CD4-positive, CD25-positive, alpha-beta regulatory T cell (primary cell): ENCODE results near the gene GSDMA. TPM values are rescaled to one million over a fixed set of nuclear protein-coding genes. Genes with fewer than 3 reads are reported as not detected.

Experiments used
- ATAC-seq, 2 donors: fragments of 150-1000 bp; cut with Tn5 transposase; one replicate each; pipeline ENCODE4 v1.10.0; 2021; ENCODE audit warnings: low read depth in 2 of 2, moderate number of reproducible peaks in 2 of 2, moderate library complexity in 1 of 2
- DNase-seq, 3 donors: peaks; one replicate each; pipeline versions ENCODE4 v3.0.0 to v3.0.0-alpha.2; 2012 to 2022; ENCODE audit warnings: mixed read lengths in 1 of 3
- H3K27ac ChIP-seq: one replicate; pipeline ENCODE4 v1.7.0; 2013; ENCODE audit warnings: mild to moderate bottlenecking, low read length; ENCODE audit not compliant: insufficient read depth, poor library complexity, severe bottlenecking
- H3K27me3 ChIP-seq: one replicate; pipeline ENCODE4 v1.7.0; 2013; ENCODE audit warnings: low read length; ENCODE audit not compliant: control insufficient read depth, insufficient read depth
- H3K36me3 ChIP-seq: one replicate; pipeline ENCODE4 v1.7.0; 2013; ENCODE audit warnings: mild to moderate bottlenecking, low read length, moderate library complexity; ENCODE audit not compliant: control insufficient read depth, insufficient read depth
- H3K4me1 ChIP-seq: 2 replicates; pipeline ENCODE4 v1.7.0; 2013; ENCODE audit warnings: mild to moderate bottlenecking, low read length; ENCODE audit not compliant: insufficient read depth, control insufficient read depth, poor library complexity, severe bottlenecking
- H3K4me3 ChIP-seq: one replicate; pipeline ENCODE4 v1.7.0; 2013; ENCODE audit warnings: low read depth, mild to moderate bottlenecking, low read length, moderate library complexity
- H3K9me3 ChIP-seq, 2 experiments: 1 replicate in 1 of 2; 2 replicates in 1 of 2; pipeline ENCODE4 v1.7.0; 2013; ENCODE audit warnings: low read length in 2 of 2, mild to moderate bottlenecking in 1 of 2, moderate library complexity in 1 of 2; ENCODE audit not compliant: control insufficient read depth in 2 of 2
- H3K27ac Mint-ChIP-seq, 3 donors: one replicate each; pipeline ENCODE4 v1.8.0; 2020 to 2022; ENCODE audit warnings: mild to moderate bottlenecking in 3 of 3, mixed read lengths in 3 of 3, moderate library complexity in 2 of 3
- H3K27me3 Mint-ChIP-seq: one replicate; pipeline ENCODE4 v1.8.0; 2022; ENCODE audit warnings: mild to moderate bottlenecking, mixed read lengths
- H3K36me3 Mint-ChIP-seq: one replicate; pipeline ENCODE4 v1.8.0; 2020; ENCODE audit warnings: mixed read lengths
- H3K4me1 Mint-ChIP-seq, 4 donors: one replicate each; pipeline ENCODE4 v1.8.0; 2020 to 2022; ENCODE audit warnings: mixed read lengths in 4 of 4, mild to moderate bottlenecking in 1 of 4
- H3K4me3 Mint-ChIP-seq, 4 donors: one replicate each; pipeline ENCODE4 v1.8.0; 2020 to 2022; ENCODE audit warnings: mild to moderate bottlenecking in 4 of 4, mixed read lengths in 4 of 4, moderate library complexity in 3 of 4
- H3K9me3 Mint-ChIP-seq, 7 donors: one replicate each; pipeline ENCODE4 v1.8.0; 2020 to 2022; ENCODE audit warnings: mixed read lengths in 7 of 7, mild to moderate bottlenecking in 3 of 7, moderate library complexity in 2 of 7
- polyA plus RNA-seq, 4 donors: library from polyadenylated mRNA; unstranded; fragments of 300-500 nt; fragmentation: Illumina TruSeq; gene quantifications; one replicate each; pipeline ENCODE4 v1.2.3, GENCODE V29; 2021
- total RNA-seq: library from RNA; stranded (reverse); gene quantifications from one replicate; pipeline ENCODE4 v1.2.3, GENCODE V29; 2022

GSDMA gene
- total and polyA plus RNA-seq, 5 donors from 2014 or later: 1.1 to 2.8 (median 2.1) TPM

DNA sequence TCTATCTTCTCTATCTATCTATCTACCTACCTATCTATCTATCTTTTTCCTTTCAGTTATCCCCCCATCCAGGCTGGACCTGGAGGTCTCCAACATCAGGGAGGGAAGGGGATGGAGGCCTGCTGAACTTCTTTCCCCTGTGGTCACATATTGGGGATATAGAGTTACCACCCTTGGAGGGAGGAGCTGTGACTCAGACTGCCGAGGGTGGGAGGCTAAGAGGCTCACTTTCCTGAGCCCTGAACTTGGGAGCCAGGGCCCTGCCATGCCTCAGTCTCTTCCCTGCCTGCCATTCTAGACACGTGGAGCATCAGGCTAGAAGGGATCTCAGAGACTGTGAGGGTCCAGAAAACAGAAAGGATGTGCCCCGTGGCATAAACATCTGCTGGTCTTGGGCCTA, 26.9 kb upstream of the GSDMA start:
- no peak for DNase-seq
- Histone ChIP-seq H3K36me3 (no peaks in the 10 kb centered on the region), H3K4me3 (no peak overlapping the region), H3K27me3 (no peaks in the 10 kb centered on the region), H3K27ac (no peak overlapping the region), H3K4me1 (peaks cover 2% of the 10 kb centered on the region), H3K9me3 (no peaks in the 10 kb centered on the region)
- no peaks in the 10 kb centered on the region for H3K36me3 Mint-ChIP-seq
- no peak for ATAC-seq
- H3K27ac Mint-ChIP-seq: no peak overlapping the region
- no peaks in the 10 kb centered on the region for H3K27me3 Mint-ChIP-seq
- no peak overlapping the region for H3K4me3 Mint-ChIP-seq
- H3K4me1 Mint-ChIP-seq: peaks cover 0 to 13% (median 8%) of the 10 kb centered on the region in 4 donors
- no peaks in the 10 kb centered on the region for H3K9me3 Mint-ChIP-seq

DNA sequence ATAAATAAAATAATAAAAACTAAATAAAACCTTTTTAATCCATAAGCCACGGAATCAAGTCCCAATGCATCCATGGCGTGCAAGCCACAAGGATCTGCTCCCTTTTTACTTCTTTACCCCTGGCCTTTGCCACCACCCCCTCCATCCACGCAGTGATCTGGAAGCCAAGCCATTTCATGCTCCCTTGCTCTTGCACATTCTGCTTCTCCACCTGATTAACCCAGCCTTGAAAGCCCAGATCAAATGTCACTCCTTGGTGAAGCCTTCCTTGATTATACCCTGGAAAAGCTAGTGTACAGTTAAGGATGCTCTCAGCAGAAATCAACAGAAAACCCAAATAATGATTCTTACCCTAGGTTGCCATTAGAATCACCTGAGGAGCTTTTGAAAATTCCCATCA, 25.4 kb upstream of the GSDMA start:
- no peak overlapping the region for H3K27ac Mint-ChIP-seq
- Histone ChIP-seq H3K27ac (no peak overlapping the region), H3K9me3 (no peaks in the 10 kb centered on the region), H3K4me1 (peaks cover 2% of the 10 kb centered on the region), H3K27me3 (no peaks in the 10 kb centered on the region), H3K36me3 (no peaks in the 10 kb centered on the region), H3K4me3 (no peak overlapping the region)
- no peaks in the 10 kb centered on the region for H3K36me3 Mint-ChIP-seq
- no peaks in the 10 kb centered on the region for H3K9me3 Mint-ChIP-seq
- no peak overlapping the region for H3K4me3 Mint-ChIP-seq
- no peak for ATAC-seq
- H3K4me1 Mint-ChIP-seq: peaks cover 0 to 19% (median 12%) of the 10 kb centered on the region in 4 donors
- H3K27me3 Mint-ChIP-seq: no peaks in the 10 kb centered on the region
- no peak for DNase-seq

DNA sequence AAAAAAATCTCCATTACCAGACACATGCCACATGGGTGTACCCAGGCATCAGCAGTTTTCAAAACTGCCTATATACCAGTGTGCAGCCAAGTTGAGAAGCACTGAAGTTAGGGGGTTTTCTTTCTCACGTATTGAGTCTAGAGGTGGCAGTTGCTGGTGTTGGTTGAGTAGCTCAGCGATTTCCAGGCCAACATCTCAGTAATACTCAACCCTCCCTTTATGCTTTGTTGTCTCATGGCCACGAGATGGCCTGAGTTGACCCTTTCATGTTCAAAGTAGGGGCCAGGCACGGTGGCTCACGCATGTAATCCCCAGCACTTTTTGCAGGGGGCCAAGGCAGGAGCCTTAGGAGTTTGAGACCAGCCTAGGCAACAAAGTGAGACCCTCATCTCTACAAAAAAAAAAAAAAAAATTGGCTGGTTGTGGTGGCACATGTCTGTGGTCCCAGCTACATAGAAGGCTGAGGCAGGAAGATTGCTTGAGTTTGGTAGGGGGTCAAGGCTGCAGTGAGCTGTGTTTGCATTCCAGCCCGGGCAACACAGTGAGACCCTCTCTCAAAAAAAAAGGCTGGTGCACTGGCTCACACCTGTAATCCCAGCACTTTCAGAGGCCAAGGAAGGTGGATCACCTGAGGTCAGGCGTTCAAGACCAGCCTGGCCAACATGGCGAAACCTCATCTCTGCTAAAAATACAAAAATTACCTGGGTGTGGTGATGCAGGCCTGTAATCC, 24.5 kb upstream of the GSDMA start:
- Histone ChIP-seq H3K9me3 (no peaks in the 10 kb centered on the region), H3K27ac (no peak overlapping the region), H3K4me1 (peaks cover 2% of the 10 kb centered on the region), H3K27me3 (no peaks in the 10 kb centered on the region), H3K4me3 (no peak overlapping the region), H3K36me3 (no peaks in the 10 kb centered on the region)
- H3K4me1 Mint-ChIP-seq: peaks cover 0 to 19% (median 12%) of the 10 kb centered on the region in 4 donors
- no peaks in the 10 kb centered on the region for H3K36me3 Mint-ChIP-seq
- no peak overlapping the region for H3K4me3 Mint-ChIP-seq
- H3K9me3 Mint-ChIP-seq: no peaks in the 10 kb centered on the region
- no peak for DNase-seq
- no peaks in the 10 kb centered on the region for H3K27me3 Mint-ChIP-seq
- H3K27ac Mint-ChIP-seq: no peak overlapping the region
- ATAC-seq: no peak

DNA sequence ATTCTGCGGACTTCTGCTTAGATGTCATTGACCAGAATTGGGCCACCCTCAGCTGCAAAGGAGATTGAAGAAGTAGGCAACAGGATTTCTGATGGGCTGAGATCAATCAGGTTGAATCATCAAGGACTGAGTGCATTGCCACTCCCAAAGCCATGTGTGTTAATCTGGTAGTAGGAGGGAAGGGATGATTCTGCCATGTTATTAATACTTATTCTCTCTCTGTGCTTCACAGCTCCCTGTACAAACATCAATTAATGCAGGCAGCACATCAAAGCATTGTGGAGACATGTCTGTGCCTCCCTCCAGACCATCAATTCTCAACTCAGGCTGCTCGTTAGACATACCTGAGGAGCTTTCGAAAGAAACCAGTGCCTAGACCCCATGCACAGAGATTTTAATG, 23.7 kb upstream of the GSDMA start:
- Mint-ChIP-seq H3K4me3 (peak overlapping the region in 1 of 4 donors; percentile 6), H3K4me1 (peaks cover 0 to 19% (median 12%) of the 10 kb centered on the region in 4 donors), H3K36me3 (no peaks in the 10 kb centered on the region)

DNA sequence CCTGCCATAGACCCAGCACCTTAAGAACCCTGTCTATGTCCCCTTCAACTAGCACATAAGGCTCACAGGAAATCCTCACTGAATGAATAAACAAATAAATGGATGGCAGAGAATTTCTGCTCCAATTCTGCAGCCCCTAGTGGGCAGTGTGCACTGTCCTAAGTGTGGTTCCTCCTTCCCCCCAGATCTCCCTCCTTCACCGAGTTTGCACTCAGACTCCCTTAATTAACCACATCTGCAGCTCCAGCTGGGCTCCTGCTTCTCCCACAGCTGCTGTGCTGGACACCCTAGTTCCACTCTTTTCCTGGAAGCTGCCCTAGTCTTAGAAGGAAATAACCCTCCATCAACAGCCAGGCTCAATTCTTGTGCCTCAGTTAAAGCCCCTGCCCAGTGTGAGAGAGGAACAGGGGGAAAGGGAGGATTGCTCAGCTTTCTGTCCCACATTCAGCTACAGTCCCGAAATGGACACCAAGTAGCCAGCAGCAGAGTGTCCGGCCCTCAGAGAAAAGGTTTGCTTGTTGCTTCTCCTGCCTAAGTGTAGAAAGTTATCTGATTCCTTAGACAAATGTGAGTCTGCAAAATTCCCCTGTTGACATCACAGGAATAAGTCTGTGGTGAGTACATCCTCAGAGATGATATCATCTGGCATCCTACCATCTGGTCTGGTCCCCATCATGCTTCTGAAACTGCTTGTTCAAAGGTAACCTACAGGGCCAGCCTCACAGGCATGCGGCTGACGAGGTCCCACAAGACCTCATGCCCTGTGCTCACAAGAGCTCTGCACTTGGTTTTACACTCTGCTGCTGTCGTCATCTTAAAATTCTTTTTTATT, 23.0 kb upstream of the GSDMA start:
- H3K4me1 Mint-ChIP-seq: peaks cover 0 to 19% (median 12%) of the 10 kb centered on the region in 4 donors
- H3K27me3 Mint-ChIP-seq: no peaks in the 10 kb centered on the region
- H3K36me3 Mint-ChIP-seq: no peaks in the 10 kb centered on the region
- peak overlapping the region in 2 of 3 donors; percentile 71 to 72 for H3K27ac Mint-ChIP-seq
- H3K9me3 Mint-ChIP-seq: no peaks in the 10 kb centered on the region
- peak; percentile 73 to 81 for ATAC-seq
- DNase-seq: peak in 2 of 3 donors; percentile 40 to 69
- peak overlapping the region in 1 of 4 donors; percentile 30 for H3K4me3 Mint-ChIP-seq
- no peaks in the 10 kb centered on the region for H3K27me3 ChIP-seq
- H3K4me3 ChIP-seq: no peak overlapping the region
- peaks cover 2% of the 10 kb centered on the region for H3K4me1 ChIP-seq
- H3K27ac ChIP-seq: no peak overlapping the region
- H3K9me3 ChIP-seq: no peaks in the 10 kb centered on the region
- H3K36me3 ChIP-seq: no peaks in the 10 kb centered on the region

More for the DNA sequence above, 23.7 kb upstream of the GSDMA start:
- ATAC-seq (no peak), DNase-seq (no peak)
- no peak overlapping the region for H3K4me3 ChIP-seq
- peaks cover 2% of the 10 kb centered on the region for H3K4me1 ChIP-seq
- H3K9me3 ChIP-seq: no peaks in the 10 kb centered on the region
- no peaks in the 10 kb centered on the region for H3K27me3 Mint-ChIP-seq
- H3K27me3 ChIP-seq: no peaks in the 10 kb centered on the region
- peak overlapping the region in 2 of 3 donors; percentile 67 to 71 for H3K27ac Mint-ChIP-seq
- H3K9me3 Mint-ChIP-seq: no peaks in the 10 kb centered on the region
- H3K27ac ChIP-seq: no peak overlapping the region
- no peaks in the 10 kb centered on the region for H3K36me3 ChIP-seq

DNA sequence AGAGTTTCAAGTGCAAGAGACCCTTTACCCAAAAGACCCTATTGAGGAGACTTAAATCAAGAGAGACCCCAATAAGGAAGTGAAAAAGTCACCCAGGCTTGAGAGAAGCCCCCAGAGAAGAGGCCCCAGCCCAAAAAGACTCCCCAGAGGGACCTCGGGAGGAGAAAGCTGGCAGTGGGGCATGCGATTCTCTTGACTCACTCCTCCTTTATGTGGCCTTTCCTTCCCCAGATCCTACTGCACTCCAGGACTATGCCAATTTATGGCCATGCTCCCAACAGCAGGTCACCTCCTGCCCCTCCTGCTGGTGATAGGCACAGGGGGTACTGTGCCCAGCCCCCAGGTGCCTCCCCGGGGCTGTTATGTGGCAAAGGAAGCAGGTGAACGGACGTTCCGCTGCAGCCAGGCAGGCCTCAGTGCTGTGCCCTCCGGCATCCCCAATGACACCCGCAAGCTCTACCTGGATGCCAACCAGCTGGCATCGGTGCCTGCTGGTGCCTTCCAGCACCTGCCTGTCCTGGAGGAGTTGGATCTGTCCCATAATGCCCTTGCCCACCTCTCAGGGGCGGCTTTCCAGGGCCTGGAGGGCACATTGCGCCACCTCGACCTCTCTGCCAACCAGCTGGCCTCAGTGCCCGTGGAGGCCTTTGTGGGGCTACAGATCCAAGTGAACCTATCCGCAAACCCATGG, 19.0 kb upstream of the GSDMA start:
- no peaks in the 10 kb centered on the region for H3K9me3 Mint-ChIP-seq
- Histone ChIP-seq H3K4me1 (peaks cover 14% of the 10 kb centered on the region), H3K27ac (no peak overlapping the region), H3K4me3 (no peak overlapping the region), H3K27me3 (no peaks in the 10 kb centered on the region), H3K36me3 (no peaks in the 10 kb centered on the region), H3K9me3 (no peaks in the 10 kb centered on the region)
- no peak overlapping the region for H3K27ac Mint-ChIP-seq
- DNase-seq (no peak), ATAC-seq (no peak)
- peaks cover 0 to 32% (median 19%) of the 10 kb centered on the region in 4 donors for H3K4me1 Mint-ChIP-seq
- H3K27me3 Mint-ChIP-seq: no peaks in the 10 kb centered on the region
- H3K4me3 Mint-ChIP-seq: peak overlapping the region in 1 of 4 donors; percentile 41
- no peaks in the 10 kb centered on the region for H3K36me3 Mint-ChIP-seq

DNA sequence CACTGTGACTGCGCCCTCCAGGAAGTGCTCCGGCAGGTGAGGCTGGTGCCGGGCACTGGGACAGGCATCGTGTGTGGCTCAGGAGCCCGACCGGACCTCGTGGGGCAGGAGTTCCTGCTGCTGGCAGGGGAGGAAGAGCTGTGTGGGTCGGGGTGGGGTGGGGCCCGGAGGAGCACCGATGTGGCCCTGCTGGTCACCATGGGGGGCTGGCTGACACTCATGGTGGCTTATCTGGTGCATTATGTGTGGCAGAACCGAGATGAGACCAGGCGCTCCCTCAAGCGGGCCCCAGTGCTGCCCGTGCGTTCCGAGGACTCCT, 18.5 kb upstream of the GSDMA start:
- Mint-ChIP-seq H3K4me3 (peak overlapping the region in 1 of 4 donors; percentile 41), H3K9me3 (no peaks in the 10 kb centered on the region), H3K27me3 (no peaks in the 10 kb centered on the region), H3K36me3 (no peaks in the 10 kb centered on the region), H3K27ac (no peak overlapping the region), H3K4me1 (peaks cover 0 to 35% (median 19%) of the 10 kb centered on the region in 4 donors)
- Histone ChIP-seq H3K9me3 (no peaks in the 10 kb centered on the region), H3K4me3 (no peak overlapping the region), H3K4me1 (peaks cover 15% of the 10 kb centered on the region), H3K27me3 (no peaks in the 10 kb centered on the region), H3K36me3 (no peaks in the 10 kb centered on the region), H3K27ac (no peak overlapping the region)
- ATAC-seq (no peak), DNase-seq (no peak)
